ENCODE data around the gene MOB3C.

- TF ChIP-seq CTCF (conservative IDR thresholded peaks at IDR 0.05 in 1 of 2, IDR thresholded peaks at IDR 0.05 in 1 of 2; ENCODE audit: low read depth in 1 of 2, low read length in 2 of 2), result no peak
- TF ChIP-seq EZH2 (IDR thresholded peaks at IDR 0.05; ENCODE audit: low read length, missing control alignments), result no peak
Observed at GRCh38 chr1:46569884-46570725, 46.5 kb downstream of the MOB3C start.

Measured in fibroblast of lung (primary cell).